GM19238 (cell line): ENCODE data around the gene PPM1H.

Experiments used
- DNase-seq: peaks from one replicate; pipeline ENCODE4 v3.0.0; 2011; ENCODE audit warnings: low spot score; ENCODE audit not compliant: insufficient read length

Gene PPM1H

GRCh38 chr12:62873116-62873825 lies 61.7 kb downstream of the PPM1H start:
- no peak for DNase-seq

GRCh38 chr12:62868820-62869219 lies 66.1 kb downstream of the PPM1H start:
- DNase-seq, result no peak

GRCh38 chr12:62866451-62867082 lies 68.4 kb downstream of the PPM1H start:
- DNase-seq, result no peak

- no peak for DNase-seq
Measured at GRCh38 chr12:62865937-62866336, 69.0 kb downstream of the PPM1H start.

- no peak for DNase-seq
Measured at GRCh38 chr12:62865065-62865464, 69.9 kb downstream of the PPM1H start.

GRCh38 chr12:62862259-62862881 lies 72.6 kb downstream of the PPM1H start:
- no peak for DNase-seq

GRCh38 chr12:62861586-62861985 lies 73.4 kb downstream of the PPM1H start:
- DNase-seq, result no peak

GRCh38 chr12:62860501-62861411 lies 74.2 kb downstream of the PPM1H start:
- DNase-seq, result no peak

GRCh38 chr12:62860020-62860419 lies 74.9 kb downstream of the PPM1H start:
- DNase-seq, result no peak

- no peak for DNase-seq
Measured at GRCh38 chr12:62859321-62859737, 75.6 kb downstream of the PPM1H start.

GRCh38 chr12:62856454-62856853 lies 78.5 kb downstream of the PPM1H start:
- DNase-seq, result no peak

GRCh38 chr12:62854024-62854423 lies 80.9 kb downstream of the PPM1H start:
- no peak for DNase-seq

- DNase-seq, result no peak
Measured at GRCh38 chr12:62849398-62849797, 85.6 kb downstream of the PPM1H start.

- no peak for DNase-seq
Measured at GRCh38 chr12:62848418-62848817, 86.5 kb downstream of the PPM1H start.

GRCh38 chr12:62847709-62848108 lies 87.2 kb downstream of the PPM1H start:
- no peak for DNase-seq

GRCh38 chr12:62846491-62846890 lies 88.5 kb downstream of the PPM1H start:
- DNase-seq, result no peak

- no peak for DNase-seq
Measured at GRCh38 chr12:62844915-62845314, 90.0 kb downstream of the PPM1H start.

GRCh38 chr12:62843716-62844115 lies 91.2 kb downstream of the PPM1H start:
- DNase-seq, result no peak

GRCh38 chr12:62841846-62842245 lies 93.1 kb downstream of the PPM1H start:
- DNase-seq, result no peak

GRCh38 chr12:62840806-62841205 lies 94.1 kb downstream of the PPM1H start:
- DNase-seq, result no peak

- no peak for DNase-seq
Measured at GRCh38 chr12:62839869-62840660, 94.9 kb downstream of the PPM1H start.
